Mesodermal cell (in vitro differentiated cells): ENCODE measurements around the gene BEST4.
"Not testable (repeated sequence)": the region's sequence is repeated elsewhere in the genome, so short reads cannot be mapped to it uniquely, and the experiment has no call there.

Source experiments
- H3K27ac ChIP-seq: 2 replicates; pipeline ENCODE4 v1.7.0; 2013; ENCODE audit warnings: mild to moderate bottlenecking, low read depth, low read length, moderate library complexity; ENCODE audit not compliant: severe bottlenecking
- H3K36me3 ChIP-seq: 2 replicates; pipeline ENCODE4 v1.7.1; 2013; ENCODE audit warnings: mild to moderate bottlenecking, low read length, moderate library complexity; ENCODE audit not compliant: control insufficient read depth, insufficient read depth
- H3K4me1 ChIP-seq: one replicate; pipeline ENCODE4 v1.7.1; 2013; ENCODE audit warnings: mild to moderate bottlenecking, low read length; ENCODE audit not compliant: insufficient read depth, control insufficient read depth, poor library complexity, severe bottlenecking
- H3K4me3 ChIP-seq: 2 replicates; pipeline ENCODE4 v1.7.0; 2013; ENCODE audit warnings: low read length, control low read depth, mild to moderate bottlenecking; ENCODE audit not compliant: insufficient read depth, poor library complexity, severe bottlenecking; ENCODE audit errors: extremely low read depth
- H3K9me3 ChIP-seq: 2 replicates; pipeline ENCODE4 v1.7.1; 2013; ENCODE audit warnings: mild to moderate bottlenecking, low read length, moderate library complexity; ENCODE audit not compliant: control insufficient read depth
- WGBS, 2 experiments: methylation state at CpG; one replicate each; pipeline ENCODE4 v1.1.5; 2013; ENCODE audit warnings: missing lambda C conversion rate in 2 of 2; ENCODE audit not compliant: insufficient coverage in 2 of 2; 5-methylcytosine and 5-hydroxymethylcytosine counted together

BEST4 gene

DNA sequence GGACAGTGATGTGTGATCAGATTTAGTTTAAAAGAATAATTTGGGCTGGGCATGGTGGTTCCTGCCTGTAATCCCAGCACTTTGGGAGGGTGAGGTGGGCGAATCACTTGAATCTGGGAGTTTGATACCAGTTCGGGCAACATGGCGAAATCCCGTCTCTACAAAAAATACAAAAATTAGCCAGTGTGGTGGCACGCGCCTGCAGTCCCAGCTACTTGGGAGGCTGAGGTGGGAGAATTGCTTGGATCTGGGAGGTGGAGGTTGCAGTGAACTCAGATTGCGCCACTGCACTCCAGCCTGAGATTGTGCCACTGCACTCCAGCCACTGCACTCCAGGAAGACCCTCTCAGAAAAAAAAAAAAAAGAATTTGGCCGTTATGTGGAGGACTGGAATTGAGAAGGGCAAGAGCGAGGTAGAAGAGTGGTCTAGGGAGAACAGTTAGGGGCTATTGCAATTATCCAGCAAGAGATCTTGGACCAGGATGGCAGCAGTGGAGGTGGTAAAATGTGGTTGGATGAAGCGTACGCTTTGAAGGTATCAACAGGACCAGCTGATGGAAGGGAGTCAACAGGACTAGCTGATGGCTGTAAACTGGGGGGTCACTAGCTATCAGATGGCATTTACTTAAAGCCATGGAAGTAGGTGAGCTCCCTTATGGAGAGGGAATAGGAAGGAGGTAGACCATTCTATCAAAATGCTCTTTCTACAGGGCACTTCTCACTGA, 30.0 kb upstream of the BEST4 start:
- no peaks in the 10 kb centered on the region for H3K9me3 ChIP-seq
- peaks cover 4% of the 10 kb centered on the region for H3K4me1 ChIP-seq
- H3K4me3 ChIP-seq = no peak overlapping the region
- no peak overlapping the region for H3K27ac ChIP-seq
- WGBS, 2 experiments = 97% methylated on average over 7 to 8 of the region's 11 CpGs
- H3K36me3 ChIP-seq = peaks cover 32% of the 10 kb centered on the region

DNA sequence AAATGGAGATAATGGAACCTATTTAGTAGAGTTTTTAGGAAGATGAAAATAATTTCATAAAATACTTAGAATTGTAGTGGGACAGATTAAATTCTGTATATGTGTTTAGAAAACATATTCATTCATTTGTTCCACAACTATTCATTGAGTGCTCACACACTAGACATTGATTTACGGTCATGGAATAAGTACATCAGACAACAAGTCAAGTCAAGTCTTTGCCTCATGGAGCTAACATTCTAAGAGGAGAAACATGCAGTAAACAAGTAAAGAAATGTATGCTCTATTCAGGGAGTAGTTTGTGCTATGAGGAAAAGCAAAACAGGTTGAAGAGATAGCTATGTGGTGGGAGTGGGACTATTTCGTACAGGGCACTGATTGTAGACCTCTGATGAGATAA, 29.3 kb upstream of the BEST4 start:
- H3K27ac ChIP-seq = no peak overlapping the region
- WGBS, 2 experiments = 93 to 100% methylated on average over 1 of the region's 2 CpGs

DNA sequence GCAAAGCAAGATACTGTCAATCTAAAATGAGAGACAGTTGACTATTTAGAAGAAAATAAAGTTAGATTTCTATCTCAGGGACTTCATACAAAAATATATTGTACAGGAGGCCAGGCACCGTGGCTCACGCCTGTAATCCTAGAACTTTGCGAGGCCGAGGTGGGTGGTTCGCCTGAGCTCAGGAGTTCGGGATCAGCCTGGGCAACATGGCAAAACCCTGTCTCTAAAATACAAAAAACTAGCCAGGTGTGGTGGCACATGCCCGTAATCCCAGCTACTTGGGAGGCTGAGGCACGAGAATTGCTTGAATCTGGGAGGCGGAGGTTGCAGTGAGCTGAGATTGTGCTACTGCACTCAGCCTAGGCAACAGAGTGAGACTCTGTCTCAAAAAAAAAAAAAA, 28.0 kb upstream of the BEST4 start:
- peaks cover 33% of the 10 kb centered on the region for H3K36me3 ChIP-seq
- H3K4me1 ChIP-seq = peaks cover 20% of the 10 kb centered on the region
- H3K4me3 ChIP-seq, H3K9me3 ChIP-seq, H3K27ac ChIP-seq: not testable (repeated sequence)
- 79 to 89% methylated on average over 6 to 8 of the region's 9 CpGs for WGBS, 2 experiments

More for the DNA sequence above, 29.3 kb upstream of the BEST4 start:
- Histone ChIP-seq H3K9me3 (no peaks in the 10 kb centered on the region), H3K4me1 (peaks cover 7% of the 10 kb centered on the region), H3K4me3 (no peak overlapping the region), H3K36me3 (peaks cover 33% of the 10 kb centered on the region)

DNA sequence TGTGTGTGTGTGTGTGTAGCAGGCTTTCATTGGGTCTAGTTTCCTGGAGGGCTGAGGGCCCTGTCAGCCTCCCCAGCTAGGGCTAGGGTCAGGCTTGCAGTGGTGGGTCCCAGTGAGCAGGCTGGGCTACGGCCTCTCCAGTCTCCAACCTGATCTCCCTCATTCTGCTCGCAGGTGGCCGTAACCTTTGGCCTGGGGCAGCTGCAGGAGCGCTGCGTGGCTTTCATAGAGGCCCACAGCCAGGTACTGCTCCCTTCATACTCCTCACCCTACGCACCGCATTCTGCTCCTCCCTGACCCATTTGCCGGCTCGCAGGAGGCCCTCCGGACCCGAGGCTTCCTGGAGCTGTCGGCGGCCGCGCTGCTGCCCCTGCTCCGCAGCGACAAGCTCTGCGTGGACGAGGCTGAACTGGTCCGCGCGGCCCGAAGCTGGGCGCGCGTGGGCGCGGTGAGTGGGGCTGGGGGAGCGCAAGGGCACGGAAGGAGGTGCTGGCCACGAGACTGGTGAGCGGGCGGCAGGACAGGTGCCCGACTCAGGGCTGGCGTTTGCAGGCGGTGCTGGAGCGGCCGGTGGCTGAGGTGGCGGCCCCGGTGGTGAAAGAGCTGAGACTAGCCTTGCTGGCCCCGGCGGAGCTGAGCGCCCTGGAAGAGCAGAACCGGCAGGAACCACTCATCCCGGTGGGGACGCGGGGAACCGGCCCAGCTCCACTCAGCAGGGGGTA, 25.0 kb upstream of the BEST4 start:
- Histone ChIP-seq H3K4me3 (no peak overlapping the region), H3K9me3 (no peaks in the 10 kb centered on the region), H3K4me1 (peaks cover 49% of the 10 kb centered on the region), H3K36me3 (peaks cover 43% of the 10 kb centered on the region), H3K27ac (no peak overlapping the region)
- 94 to 96% methylated on average over 30 to 48 of the region's 48 CpGs for WGBS, 2 experiments

DNA sequence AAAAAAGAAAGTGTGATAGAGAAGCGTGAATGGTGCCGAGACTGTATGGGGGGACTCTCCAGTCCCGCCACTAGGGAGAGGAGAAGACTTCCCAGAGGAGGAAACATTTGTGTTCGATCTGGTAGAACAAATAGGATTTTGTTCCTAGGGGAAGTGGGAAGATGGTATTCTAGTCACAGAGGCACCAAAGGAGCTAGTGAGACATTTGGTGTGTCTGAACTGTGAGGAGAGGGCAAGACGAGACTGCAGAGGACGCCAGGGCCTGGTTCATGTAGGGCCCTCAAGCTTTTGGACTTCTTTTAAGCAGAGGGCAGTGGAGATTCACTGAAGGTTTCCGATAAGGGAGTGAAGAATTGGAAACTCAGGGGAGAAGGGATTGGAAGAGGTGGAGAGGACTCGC, 23.3 kb upstream of the BEST4 start:
- no peaks in the 10 kb centered on the region for H3K9me3 ChIP-seq
- peaks cover 46% of the 10 kb centered on the region for H3K36me3 ChIP-seq
- peaks cover 59% of the 10 kb centered on the region for H3K4me1 ChIP-seq
- no peak overlapping the region for H3K4me3 ChIP-seq
- H3K27ac ChIP-seq = peak overlapping the region; percentile 91
- 81 to 83% methylated on average over 7 to 8 of the region's 8 CpGs for WGBS, 2 experiments

DNA sequence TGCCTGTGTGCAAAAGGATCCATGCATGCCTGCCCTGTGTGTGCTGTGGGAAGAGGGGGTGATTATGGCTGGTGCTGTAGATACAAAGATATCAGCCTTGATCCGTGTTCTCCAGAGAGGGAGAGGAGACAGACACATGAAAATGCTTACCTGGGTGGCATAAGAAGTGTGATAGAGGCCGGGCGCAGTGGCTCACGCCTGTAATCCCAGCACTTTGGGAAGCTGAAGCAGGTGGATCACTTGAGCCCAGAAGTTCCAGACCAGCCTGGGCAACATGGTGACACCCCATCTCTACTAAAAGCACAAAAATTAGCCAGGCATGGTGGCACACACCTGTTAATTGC, 22.8 kb upstream of the BEST4 start:
- not testable (repeated sequence) for H3K9me3 ChIP-seq, H3K4me3 ChIP-seq
- Histone ChIP-seq H3K27ac (peak overlapping the region; percentile 91), H3K36me3 (peaks cover 48% of the 10 kb centered on the region), H3K4me1 (peaks cover 64% of the 10 kb centered on the region)
- WGBS, 2 experiments = 100% methylated on average over 4 of the region's 4 CpGs

DNA sequence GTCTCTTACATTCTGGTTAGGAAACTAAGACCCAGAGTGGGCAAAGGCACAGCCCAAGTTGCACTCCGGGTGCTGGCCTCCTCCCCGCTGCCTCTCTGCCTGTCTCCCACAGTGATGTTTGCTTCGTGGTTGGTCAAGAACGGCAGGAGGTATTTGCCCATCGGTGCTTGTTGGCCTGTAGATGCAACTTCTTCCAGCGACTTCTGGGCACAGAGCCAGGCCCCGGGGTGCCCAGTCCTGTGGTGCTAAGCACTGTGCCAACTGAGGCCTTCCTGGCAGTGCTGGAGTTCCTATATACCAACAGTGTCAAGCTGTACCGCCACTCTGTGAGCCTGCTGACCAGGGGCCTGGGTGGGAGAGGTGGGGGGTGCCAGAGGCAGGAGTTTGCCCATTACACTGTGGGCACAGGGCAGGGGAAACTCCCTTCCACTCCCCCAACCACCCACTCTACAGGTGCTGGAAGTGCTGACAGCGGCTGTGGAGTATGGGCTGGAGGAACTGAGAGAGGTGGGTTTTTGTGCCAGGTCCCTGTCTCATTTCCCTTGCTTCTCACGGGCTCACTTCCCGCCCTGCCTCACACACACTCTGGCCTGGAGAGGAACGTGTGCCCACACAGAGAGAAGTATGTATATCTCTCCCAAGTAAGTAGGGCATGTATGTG, 22.3 kb upstream of the BEST4 start:
- Histone ChIP-seq H3K36me3 (peaks cover 48% of the 10 kb centered on the region), H3K27ac (peak overlapping the region; percentile 100), H3K9me3 (no peaks in the 10 kb centered on the region), H3K4me3 (no peak overlapping the region), H3K4me1 (peaks cover 68% of the 10 kb centered on the region)
- WGBS, 2 experiments = 94% methylated on average over 7 of the region's 12 CpGs

DNA sequence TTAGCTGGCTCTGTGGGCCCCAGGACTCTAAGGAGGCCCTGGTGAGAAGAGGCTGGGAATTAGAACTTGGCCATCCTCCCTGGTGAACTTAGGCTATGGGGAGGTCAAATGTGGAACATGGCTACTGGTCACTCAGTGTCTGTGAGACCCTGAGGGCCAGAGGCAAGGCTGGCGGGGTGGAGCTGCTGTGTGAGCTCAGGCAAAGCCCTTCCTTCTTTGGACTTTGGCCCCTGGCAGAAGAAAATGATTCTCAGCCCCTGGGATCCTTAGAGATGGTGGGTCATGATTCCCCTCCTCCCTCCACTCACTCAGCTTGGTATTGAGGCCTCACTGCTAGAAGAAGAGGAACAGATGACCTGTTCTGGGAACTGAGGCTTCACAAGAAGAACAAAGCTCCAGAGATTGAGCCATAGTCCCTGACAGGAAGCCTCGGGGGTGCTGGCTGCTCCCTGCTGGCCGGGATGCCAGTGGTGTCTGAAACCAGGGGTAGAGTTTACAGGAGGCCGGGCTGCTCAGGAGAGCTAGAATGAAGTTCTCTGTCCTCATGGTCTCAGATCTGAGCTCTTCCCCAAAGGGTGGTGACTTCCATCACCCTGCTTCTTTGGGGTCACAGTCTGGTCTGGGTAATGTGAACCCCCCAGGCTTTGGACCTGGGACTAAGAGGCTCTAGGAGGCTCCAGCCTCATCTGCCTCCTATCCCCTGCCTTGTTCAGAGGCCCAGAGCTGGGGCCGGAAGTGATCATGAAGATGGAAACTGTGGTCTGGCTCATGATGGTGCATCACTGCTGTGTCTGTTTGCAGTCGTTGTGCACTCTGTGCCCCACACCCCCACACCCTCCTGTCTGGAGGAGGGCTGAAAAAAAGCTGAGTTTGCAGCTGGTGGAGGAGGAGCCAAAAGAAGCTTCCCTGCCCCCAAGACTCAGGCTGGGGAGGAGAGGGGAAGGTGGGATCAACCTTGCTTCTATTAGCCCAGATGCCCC, 21.3 kb upstream of the BEST4 start:
- peaks cover 48% of the 10 kb centered on the region for H3K36me3 ChIP-seq
- peak overlapping the region; percentile 32 for H3K4me3 ChIP-seq
- H3K27ac ChIP-seq = peak overlapping the region; percentile 100
- H3K9me3 ChIP-seq = no peaks in the 10 kb centered on the region
- 72 to 82% methylated on average over 3 of the region's 6 CpGs for WGBS, 2 experiments
- peaks cover 69% of the 10 kb centered on the region for H3K4me1 ChIP-seq

DNA sequence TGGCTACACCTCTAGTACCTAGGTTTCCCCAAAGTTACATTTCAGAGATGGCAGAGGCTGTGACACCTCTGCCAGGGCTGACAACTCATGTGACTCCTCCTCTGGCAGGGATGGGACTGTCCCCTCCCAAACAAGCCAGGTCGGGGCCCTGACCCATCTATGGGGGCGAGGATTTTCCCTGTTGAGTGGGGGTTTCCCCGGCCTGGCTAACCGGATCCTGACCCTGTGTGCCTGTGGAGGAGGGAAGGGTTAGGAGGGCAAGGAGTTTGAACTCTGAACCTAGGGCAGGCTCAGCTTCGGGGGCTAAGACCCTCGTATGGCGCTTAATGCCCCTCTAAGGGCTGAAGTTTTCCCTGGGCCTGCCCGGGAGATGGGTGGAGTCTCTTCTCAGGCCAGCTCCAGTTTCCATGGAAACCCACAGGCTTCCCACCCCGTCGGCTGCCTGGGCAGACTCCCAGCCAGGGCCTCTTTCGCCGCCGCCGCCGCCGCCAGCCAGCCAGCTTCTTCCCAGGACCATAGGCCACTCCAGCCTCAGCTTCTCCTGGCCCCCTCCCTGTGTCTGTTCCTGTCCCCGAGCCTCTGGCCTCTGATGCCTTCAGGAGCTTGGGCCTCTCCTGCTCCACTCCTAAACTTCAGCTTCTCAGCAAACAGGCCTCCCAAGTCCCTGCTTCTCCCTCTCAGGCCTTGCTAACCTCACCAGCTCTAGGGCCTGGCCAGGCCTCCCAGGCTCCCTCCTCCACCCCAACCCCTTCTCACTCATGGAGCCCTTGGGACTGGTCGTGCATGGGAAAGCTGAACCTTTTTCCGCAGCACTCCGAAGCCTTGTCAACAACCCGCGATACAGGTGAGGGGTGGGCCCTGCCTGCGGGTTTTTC, 20.3 kb upstream of the BEST4 start, which contains the start of gene BTBD19:
Gene BTBD19 (plus strand): TSS at position 461 of the 875 bp plus-strand sequence. CDS start 298 bp downstream, at position 759.
- WGBS, 2 experiments = 25 to 26% methylated on average over 22 of the region's 23 CpGs
- peaks cover 78% of the 10 kb centered on the region for H3K4me1 ChIP-seq
- H3K27ac ChIP-seq = peak within 1 kb of the TSS; percentile 100
- no peaks in the 10 kb centered on the region for H3K9me3 ChIP-seq
- peak within 1 kb of the TSS; percentile 32 for H3K4me3 ChIP-seq
- peaks cover 51% of the 10 kb centered on the region for H3K36me3 ChIP-seq
